ENCODE data around the gene MT4.

GRCh38 chr16:56594292-56594619, 29.4 kb downstream of the MT4 start:
- TF ChIP-seq, protein P1, sequence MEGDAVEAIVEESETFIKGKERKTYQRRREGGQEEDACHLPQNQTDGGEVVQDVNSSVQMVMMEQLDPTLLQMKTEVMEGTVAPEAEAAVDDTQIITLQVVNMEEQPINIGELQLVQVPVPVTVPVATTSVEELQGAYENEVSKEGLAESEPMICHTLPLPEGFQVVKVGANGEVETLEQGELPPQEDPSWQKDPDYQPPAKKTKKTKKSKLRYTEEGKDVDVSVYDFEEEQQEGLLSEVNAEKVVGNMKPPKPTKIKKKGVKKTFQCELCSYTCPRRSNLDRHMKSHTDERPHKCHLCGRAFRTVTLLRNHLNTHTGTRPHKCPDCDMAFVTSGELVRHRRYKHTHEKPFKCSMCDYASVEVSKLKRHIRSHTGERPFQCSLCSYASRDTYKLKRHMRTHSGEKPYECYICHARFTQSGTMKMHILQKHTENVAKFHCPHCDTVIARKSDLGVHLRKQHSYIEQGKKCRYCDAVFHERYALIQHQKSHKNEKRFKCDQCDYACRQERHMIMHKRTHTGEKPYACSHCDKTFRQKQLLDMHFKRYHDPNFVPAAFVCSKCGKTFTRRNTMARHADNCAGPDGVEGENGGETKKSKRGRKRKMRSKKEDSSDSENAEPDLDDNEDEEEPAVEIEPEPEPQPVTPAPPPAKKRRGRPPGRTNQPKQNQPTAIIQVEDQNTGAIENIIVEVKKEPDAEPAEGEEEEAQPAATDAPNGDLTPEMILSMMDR (IDR thresholded peaks at IDR 0.05): no peak
- TF ChIP-seq EZH2 (IDR thresholded peaks at IDR 0.05): no peak

All from neural progenitor cell (in vitro differentiated cells).